ENCODE results near the gene CELF1. TPM values are rescaled to one million over a fixed set of nuclear protein-coding genes. Genes with fewer than 3 reads are reported as not detected.
"Not testable (repeated sequence)": the region's sequence is repeated elsewhere in the genome, so short reads cannot be mapped to it uniquely, and the experiment has no call there.

Gene CELF1
- polyA plus RNA-seq, 1 donor from 2014 or later, result 209 TPM

DNA sequence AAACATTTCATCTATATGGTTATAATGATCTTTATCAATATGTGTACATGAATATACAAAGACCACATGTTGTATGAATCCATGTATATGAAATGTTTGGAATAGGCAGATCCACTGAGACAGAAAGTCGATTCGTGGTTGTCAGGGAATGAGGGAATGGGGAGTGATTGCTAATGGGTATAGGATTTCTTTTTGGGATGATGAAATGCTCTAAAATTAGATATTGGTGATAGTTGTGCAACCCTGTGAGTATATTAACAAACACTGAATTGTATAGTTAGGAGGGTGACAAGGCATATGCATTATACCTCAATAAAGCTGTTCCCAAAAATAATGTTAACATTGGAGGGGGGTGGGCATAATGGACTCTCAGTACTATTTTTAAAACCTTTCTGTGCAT lies 7.5 kb upstream of the CELF1 start:
- TF ChIP-seq TAF1 (IDR thresholded peaks at IDR 0.05; ENCODE audit: low read depth) (no peak), RAD21 (conservative IDR thresholded peaks at IDR 0.05) (no peak), POLR2AphosphoS5 (IDR thresholded peaks at IDR 0.05) (no peak), EZH2 (IDR thresholded peaks at IDR 0.05; ENCODE audit: borderline replicate concordance, insufficient read depth, low read length, poor library complexity, severe bottlenecking) (no peak), EP300 (conservative IDR thresholded peaks at IDR 0.05; ENCODE audit: poor library complexity, severe bottlenecking) (no peak), MXI1 (conservative IDR thresholded peaks at IDR 0.05; ENCODE audit: poor library complexity, severe bottlenecking) (no peak), SMC3 (conservative IDR thresholded peaks at IDR 0.05; ENCODE audit: poor library complexity) (no peak)
- TF ChIP-seq, protein P1, sequence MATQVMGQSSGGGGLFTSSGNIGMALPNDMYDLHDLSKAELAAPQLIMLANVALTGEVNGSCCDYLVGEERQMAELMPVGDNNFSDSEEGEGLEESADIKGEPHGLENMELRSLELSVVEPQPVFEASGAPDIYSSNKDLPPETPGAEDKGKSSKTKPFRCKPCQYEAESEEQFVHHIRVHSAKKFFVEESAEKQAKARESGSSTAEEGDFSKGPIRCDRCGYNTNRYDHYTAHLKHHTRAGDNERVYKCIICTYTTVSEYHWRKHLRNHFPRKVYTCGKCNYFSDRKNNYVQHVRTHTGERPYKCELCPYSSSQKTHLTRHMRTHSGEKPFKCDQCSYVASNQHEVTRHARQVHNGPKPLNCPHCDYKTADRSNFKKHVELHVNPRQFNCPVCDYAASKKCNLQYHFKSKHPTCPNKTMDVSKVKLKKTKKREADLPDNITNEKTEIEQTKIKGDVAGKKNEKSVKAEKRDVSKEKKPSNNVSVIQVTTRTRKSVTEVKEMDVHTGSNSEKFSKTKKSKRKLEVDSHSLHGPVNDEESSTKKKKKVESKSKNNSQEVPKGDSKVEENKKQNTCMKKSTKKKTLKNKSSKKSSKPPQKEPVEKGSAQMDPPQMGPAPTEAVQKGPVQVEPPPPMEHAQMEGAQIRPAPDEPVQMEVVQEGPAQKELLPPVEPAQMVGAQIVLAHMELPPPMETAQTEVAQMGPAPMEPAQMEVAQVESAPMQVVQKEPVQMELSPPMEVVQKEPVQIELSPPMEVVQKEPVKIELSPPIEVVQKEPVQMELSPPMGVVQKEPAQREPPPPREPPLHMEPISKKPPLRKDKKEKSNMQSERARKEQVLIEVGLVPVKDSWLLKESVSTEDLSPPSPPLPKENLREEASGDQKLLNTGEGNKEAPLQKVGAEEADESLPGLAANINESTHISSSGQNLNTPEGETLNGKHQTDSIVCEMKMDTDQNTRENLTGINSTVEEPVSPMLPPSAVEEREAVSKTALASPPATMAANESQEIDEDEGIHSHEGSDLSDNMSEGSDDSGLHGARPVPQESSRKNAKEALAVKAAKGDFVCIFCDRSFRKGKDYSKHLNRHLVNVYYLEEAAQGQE (IDR thresholded peaks at IDR 0.05; ENCODE audit: borderline replicate concordance), result no peak
- TF ChIP-seq, protein P2, sequence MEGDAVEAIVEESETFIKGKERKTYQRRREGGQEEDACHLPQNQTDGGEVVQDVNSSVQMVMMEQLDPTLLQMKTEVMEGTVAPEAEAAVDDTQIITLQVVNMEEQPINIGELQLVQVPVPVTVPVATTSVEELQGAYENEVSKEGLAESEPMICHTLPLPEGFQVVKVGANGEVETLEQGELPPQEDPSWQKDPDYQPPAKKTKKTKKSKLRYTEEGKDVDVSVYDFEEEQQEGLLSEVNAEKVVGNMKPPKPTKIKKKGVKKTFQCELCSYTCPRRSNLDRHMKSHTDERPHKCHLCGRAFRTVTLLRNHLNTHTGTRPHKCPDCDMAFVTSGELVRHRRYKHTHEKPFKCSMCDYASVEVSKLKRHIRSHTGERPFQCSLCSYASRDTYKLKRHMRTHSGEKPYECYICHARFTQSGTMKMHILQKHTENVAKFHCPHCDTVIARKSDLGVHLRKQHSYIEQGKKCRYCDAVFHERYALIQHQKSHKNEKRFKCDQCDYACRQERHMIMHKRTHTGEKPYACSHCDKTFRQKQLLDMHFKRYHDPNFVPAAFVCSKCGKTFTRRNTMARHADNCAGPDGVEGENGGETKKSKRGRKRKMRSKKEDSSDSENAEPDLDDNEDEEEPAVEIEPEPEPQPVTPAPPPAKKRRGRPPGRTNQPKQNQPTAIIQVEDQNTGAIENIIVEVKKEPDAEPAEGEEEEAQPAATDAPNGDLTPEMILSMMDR (IDR thresholded peaks at IDR 0.05; ENCODE audit: poor library complexity, severe bottlenecking), result no peak

DNA sequence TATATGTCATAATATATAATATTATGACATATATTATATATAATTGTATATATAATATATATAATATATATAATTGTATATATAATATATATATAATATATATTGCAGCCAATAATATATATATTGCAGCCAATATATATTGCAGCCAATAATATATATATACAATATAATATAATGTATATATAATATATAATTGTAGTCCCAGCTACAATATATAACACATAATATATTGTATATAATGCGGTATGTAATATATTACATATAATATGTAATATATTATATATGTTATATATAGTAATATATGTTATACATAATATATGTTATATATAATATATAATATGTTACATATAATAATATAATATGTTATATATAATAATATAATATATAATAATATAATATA lies 5.8 kb upstream of the CELF1 start:
- H3K9ac ChIP-seq (ENCODE audit: low read length), result no peak overlapping the region
- H3K79me2 ChIP-seq (replicated peaks; ENCODE audit: insufficient read depth, low read length), result no peaks in the 10 kb centered on the region
- H3K9me3 ChIP-seq (ENCODE audit: low read length), result no peaks in the 10 kb centered on the region
- no peaks in the 10 kb centered on the region for H4K20me1 ChIP-seq (ENCODE audit: insufficient read depth)
- no peak overlapping the region for H3K27ac ChIP-seq (ENCODE audit: low read length)
- no peaks in the 10 kb centered on the region for H3F3A ChIP-seq (ENCODE audit: insufficient read depth, low read length, poor library complexity, severe bottlenecking)
- no peaks in the 10 kb centered on the region for H3K9me2 ChIP-seq (ENCODE audit: insufficient read depth, low read length)
- no peaks in the 10 kb centered on the region for H3K36me3 ChIP-seq (ENCODE audit: insufficient read depth, low read length)
- no peak overlapping the region for H3K4me3 ChIP-seq (ENCODE audit: low read length)
- H2AFZ ChIP-seq (ENCODE audit: low read depth, low read length), result no peak overlapping the region
- no peak overlapping the region for H3K4me2 ChIP-seq (ENCODE audit: low read length)
- TF ChIP-seq EP300 (conservative IDR thresholded peaks at IDR 0.05; ENCODE audit: poor library complexity, severe bottlenecking) (no peak), SMC3 (conservative IDR thresholded peaks at IDR 0.05; ENCODE audit: poor library complexity) (no peak), EZH2 (IDR thresholded peaks at IDR 0.05; ENCODE audit: borderline replicate concordance, insufficient read depth, low read length, poor library complexity, severe bottlenecking) (no peak), TAF1 (IDR thresholded peaks at IDR 0.05; ENCODE audit: low read depth) (no peak), MXI1 (conservative IDR thresholded peaks at IDR 0.05; ENCODE audit: poor library complexity, severe bottlenecking) (no peak), RAD21 (conservative IDR thresholded peaks at IDR 0.05) (no peak), POLR2AphosphoS5 (IDR thresholded peaks at IDR 0.05) (no peak)
- TF ChIP-seq, protein P2 (IDR thresholded peaks at IDR 0.05; ENCODE audit: poor library complexity, severe bottlenecking), result no peak
- TF ChIP-seq, protein P1 (IDR thresholded peaks at IDR 0.05; ENCODE audit: borderline replicate concordance), result no peak
- no peaks in the 10 kb centered on the region for H3K27me3 ChIP-seq (ENCODE audit: insufficient read depth, low read depth, low read length)

More for the DNA sequence above, 7.5 kb upstream of the CELF1 start:
- Histone ChIP-seq H3K9me2 (ENCODE audit: insufficient read depth, low read length) (no peaks in the 10 kb centered on the region), H3K27ac (ENCODE audit: low read length) (no peak overlapping the region), H3K27me3 (ENCODE audit: insufficient read depth, low read depth, low read length) (peaks cover 9% of the 10 kb centered on the region), H4K20me1 (ENCODE audit: insufficient read depth) (no peaks in the 10 kb centered on the region), H3K9ac (ENCODE audit: low read length) (no peak overlapping the region), H3K79me2 (replicated peaks; ENCODE audit: insufficient read depth, low read length) (no peaks in the 10 kb centered on the region), H3K9me3 (ENCODE audit: low read length) (no peaks in the 10 kb centered on the region), H3K36me3 (ENCODE audit: insufficient read depth, low read length) (no peaks in the 10 kb centered on the region), H2AFZ (ENCODE audit: low read depth, low read length) (no peak overlapping the region), H3K4me2 (ENCODE audit: low read length) (no peak overlapping the region), H3F3A (ENCODE audit: insufficient read depth, low read length, poor library complexity, severe bottlenecking) (no peaks in the 10 kb centered on the region), H3K4me3 (ENCODE audit: low read length) (no peak overlapping the region)

DNA sequence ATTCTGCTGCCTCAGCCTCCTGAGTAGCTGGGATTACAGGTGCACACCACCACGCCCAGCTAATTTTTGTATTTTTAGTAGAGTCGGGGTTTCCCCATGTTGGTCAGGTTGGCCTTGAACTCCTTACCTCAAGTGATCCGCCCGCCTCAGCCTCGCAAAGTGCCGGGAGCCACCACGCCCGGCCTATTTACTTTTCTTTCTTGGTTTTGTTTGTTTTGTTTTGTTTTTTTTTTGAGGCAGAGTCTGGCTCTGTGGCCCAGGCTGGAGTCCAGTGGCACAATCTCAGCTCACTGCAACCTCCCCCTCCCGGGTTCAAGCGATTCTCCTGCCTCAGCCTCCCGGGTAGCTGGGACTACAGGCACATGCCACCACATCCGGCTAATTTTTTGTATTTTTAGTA lies 4.1 kb upstream of the CELF1 start:
- not testable (repeated sequence) for H2AFZ ChIP-seq (ENCODE audit: low read depth, low read length); H3K36me3 ChIP-seq (ENCODE audit: insufficient read depth, low read length); H3F3A ChIP-seq (ENCODE audit: insufficient read depth, low read length, poor library complexity, severe bottlenecking); H3K9ac ChIP-seq (ENCODE audit: low read length); H3K4me3 ChIP-seq (ENCODE audit: low read length); H4K20me1 ChIP-seq (ENCODE audit: insufficient read depth); H3K4me2 ChIP-seq (ENCODE audit: low read length); H3K27me3 ChIP-seq (ENCODE audit: insufficient read depth, low read depth, low read length); H3K9me3 ChIP-seq (ENCODE audit: low read length); H3K79me2 ChIP-seq (replicated peaks; ENCODE audit: insufficient read depth, low read length); H3K27ac ChIP-seq (ENCODE audit: low read length); H3K9me2 ChIP-seq (ENCODE audit: insufficient read depth, low read length)

All from neural cell (in vitro differentiated cells).